HG02798 (cell line): Measurements from ENCODE around the gene PDZD2.

Experiments
- ATAC-seq: cut with Tn5 transposase; IDR thresholded peaks from one replicate; pipeline ENCODE4 v1.9.1; 2021; ENCODE audit warnings: mild to moderate bottlenecking; ENCODE audit not compliant: unreplicated experiment, poor library complexity

Gene PDZD2

GRCh38 chr5:31635446-31635845 is 3.5 kb upstream of the PDZD2 start:
- ATAC-seq: no peak

DNA sequence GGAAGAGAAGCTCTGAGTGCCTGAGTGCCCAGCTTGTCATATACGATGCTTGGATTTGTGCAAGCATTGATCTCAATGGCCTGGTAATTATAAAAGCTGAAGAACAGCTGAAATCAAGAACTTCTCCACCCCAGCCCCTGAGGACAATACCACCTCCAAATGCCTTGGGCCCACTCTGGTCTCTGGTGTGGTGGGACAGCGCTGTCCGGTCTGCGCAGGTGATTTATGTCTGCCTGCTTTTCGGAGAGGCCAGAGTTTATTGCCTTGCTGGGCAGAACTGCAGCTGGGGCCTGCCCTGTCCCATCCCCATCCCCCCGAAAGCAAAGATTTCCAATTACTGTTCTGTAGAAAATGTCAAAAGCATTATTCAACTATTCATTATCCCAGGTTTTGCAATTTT is 1.1 kb upstream of the PDZD2 start:
- ATAC-seq: no peak

GRCh38 chr5:31638345-31638744 is 586 bp upstream of the PDZD2 start:
- ATAC-seq: no peak

- ATAC-seq: no peak
These were observed 815 bp downstream of the PDZD2 start for GRCh38 chr5:31639481-31640411.

GRCh38 chr5:31640573-31640972 is 1.6 kb downstream of the PDZD2 start:
- ATAC-seq: no peak

DNA sequence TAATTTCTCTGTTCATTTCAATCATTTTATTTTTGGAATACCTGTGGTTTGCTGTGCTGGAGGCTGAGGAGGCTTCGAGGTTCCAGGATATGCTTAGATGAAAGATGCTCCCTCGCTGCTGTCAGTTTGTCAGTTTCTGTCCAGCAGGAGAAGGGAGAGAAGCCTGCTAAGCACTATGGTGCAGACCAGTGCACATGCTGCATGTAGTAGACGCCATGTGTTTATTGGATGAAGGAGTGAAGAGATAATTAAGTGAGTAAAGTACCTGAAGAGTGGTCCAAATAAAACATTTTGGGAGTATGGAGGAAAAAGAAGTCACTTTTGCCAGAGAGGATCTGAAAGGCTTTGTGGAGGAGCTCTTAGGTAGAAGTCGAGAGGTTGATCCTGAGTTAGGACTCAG is 2.1 kb downstream of the PDZD2 start:
- no peak for ATAC-seq

DNA sequence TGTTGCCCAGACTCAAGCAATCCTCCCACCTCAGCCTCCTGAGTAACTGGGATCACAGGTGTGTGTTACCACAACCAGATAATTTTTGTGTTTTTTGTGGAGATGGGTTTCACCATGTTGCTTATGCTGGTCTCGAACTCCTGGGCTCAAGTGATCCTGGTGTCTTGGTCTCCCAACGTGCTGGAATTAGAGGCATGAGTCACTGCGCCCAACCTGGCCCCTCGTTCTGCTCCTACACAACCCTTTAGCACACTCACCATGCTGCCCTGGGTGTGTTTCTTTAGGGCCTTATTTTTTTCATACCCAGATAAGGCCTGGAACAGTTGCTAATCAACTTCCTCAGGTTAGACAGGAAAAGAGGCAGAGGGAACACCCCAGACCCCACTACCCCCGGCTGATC is 2.6 kb downstream of the PDZD2 start:
- ATAC-seq: no peak

GRCh38 chr5:31645420-31646081 is 6.6 kb downstream of the PDZD2 start:
- no peak for ATAC-seq

- ATAC-seq: no peak
These were observed 9.4 kb downstream of the PDZD2 start for GRCh38 chr5:31648326-31648725.

- no peak for ATAC-seq
These were observed 12.3 kb downstream of the PDZD2 start for GRCh38 chr5:31651241-31651640.

- ATAC-seq: no peak
These were observed 16.6 kb downstream of the PDZD2 start for GRCh38 chr5:31655491-31655890.

DNA sequence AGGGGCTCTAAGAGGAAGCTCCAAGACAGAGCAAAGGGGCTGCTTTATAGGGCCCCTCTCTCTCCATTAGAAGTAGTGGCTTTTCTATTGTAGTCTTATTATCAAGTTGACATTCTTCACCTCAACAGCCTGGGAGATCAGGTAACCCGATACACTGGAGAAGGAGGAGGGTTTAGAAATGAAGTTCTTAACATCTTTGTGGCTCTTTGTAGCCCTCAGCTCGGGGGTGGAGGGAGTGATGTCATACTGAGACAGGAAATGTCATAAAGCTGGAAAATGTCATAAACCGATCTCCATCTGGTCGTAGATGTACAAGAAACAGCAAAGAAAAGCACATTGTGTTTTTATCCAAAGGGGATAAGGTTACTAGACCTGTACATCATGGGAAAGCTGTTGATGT is 17.9 kb downstream of the PDZD2 start:
- ATAC-seq: no peak

DNA sequence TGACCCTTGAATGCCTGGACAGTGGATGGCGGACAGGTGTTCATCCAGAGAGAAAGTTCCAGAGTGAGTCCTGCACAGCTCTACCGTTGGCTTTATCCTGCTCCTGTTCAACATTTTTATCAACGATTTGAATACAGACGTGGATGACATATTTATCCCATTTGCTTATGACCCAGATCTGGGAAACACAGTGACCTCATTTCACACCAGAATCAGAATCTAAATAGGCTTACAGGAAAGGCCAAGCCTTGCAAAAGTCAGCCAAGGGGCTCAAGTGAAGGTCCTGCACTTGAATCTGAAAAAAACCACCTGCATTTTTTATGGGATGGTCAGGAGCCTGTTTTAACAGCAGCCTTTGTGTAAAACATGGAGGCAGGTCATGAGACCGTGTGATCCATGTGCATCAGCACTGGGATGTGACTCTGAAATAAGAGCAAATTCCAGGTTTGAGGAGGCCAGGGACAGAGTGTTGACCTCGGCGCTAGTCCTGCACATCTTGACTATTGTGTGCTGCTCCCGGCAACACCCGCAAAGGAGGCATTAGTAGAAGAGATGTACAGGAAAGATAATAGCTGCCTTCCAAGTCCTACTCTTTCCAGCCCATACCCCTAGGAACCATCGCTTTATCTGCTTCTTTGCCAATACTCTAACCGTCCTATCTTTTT is 18.5 kb downstream of the PDZD2 start:
- no peak for ATAC-seq

DNA sequence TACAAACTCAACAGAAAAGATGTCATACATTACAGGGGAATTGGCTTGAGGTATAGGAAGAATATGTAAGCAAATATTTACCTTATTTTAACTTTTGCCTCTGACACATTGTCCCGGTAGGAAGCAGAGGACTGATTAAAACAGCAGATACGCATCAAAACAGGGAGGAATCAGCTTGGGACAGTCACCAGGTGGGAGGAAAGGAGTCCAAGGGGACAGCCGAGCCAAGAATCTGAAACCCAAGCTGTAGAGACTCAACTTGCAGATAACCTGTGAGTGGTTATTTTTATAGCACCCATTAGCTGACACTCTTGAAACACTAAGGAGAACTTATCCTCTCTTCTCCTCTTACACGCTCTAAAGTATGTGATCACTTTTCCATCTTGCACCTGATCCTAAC is 22.3 kb downstream of the PDZD2 start:
- no peak for ATAC-seq

DNA sequence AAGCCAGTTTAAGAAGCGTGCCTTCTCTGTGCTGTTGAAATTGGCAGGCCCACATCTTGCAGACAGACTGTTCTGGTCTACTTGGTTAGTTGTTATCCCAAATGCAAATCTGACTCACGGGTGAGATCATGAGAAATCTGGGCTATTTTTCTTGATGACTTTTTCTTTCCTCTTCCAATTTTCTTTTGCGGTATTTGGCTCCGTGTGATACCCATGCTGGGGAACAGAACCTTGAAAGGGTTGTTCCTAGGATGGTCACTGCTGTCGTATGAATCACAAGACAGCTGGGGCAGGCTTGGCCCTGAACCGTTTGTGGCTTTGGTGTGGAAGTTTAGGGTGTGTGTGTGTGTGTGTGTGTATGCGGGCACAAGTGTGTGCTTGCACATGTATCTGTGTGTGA is 24.6 kb downstream of the PDZD2 start:
- no peak for ATAC-seq

GRCh38 chr5:31664566-31664965 is 25.6 kb downstream of the PDZD2 start:
- ATAC-seq: no peak

DNA sequence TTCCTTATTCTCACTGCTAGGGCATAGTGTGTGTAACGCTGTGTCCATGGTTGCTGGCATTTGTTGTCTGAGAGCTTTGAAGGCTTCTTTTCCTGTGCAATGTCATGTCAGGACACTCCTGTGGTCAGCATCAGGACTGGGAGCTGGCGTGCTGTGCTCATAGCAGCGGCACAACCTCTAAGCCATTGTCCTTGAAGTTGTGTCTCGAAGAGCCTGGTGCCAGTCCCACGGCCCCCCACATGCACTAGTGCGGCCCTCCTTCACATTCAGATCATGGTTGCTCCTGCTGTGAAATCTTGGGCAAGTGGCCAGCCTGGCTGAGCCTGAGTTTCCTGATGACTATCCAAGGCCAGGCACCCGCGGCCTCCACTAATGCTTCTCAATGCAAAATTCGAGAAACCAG is 32.4 kb downstream of the PDZD2 start:
- ATAC-seq: no peak

DNA sequence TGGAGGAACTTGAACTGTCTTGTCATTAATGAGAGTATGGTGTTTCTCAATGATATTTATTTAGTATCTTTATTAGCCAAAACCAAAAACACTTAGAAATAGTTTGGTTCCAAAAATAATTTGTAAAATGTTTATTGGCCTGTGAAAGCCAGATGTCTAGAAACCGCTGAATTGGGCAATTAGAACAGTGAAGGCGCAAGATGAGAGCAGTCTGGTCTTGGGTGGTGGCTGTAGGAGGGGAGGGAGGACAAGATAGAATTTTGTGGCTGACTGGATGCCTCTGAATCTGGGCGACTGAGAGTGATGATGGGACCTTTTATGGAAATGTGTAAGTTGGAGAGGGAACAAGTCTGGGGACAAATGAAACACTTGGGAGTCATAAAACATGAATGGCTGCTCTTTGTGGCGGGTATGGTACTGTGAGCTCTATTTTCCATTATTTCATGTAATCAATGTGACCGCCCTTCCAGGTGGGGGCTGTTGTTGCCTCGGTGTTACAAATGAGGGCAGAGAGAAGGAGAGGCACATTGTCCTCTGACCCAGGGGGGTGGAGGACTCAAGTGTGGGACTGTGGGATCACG is 35.5 kb downstream of the PDZD2 start:
- no peak for ATAC-seq

GRCh38 chr5:31675472-31675871 is 36.5 kb downstream of the PDZD2 start:
- ATAC-seq: no peak

- ATAC-seq: no peak
These were observed 39.2 kb downstream of the PDZD2 start for GRCh38 chr5:31678180-31678579.

DNA sequence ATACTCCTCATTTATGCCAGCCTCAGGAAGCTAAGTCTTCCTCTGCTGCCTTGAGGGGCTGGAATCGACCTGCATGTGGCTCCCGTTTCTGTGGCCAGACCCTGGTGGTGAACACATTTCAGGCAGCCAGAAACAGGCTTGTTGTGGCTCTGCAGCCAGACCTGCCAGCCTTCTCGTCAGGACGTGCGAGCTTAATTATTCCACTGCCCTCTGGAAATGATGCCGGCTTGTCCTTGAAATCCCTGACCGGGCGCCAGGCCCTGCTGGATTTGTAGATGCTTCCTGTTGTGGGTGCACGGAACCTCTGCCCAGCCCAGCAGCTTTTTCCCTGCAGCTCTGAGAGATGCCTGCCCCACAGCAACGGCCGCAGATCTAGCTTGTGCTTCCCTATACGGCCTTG is 41.6 kb downstream of the PDZD2 start:
- no peak for ATAC-seq
